K562 (cell line): ENCODE results near the gene CRX. TPM values are rescaled to one million over a fixed set of nuclear protein-coding genes. Genes with fewer than 3 reads are reported as not detected.

Experiments
- ATAC-seq: fragments of 200-7000 bp; cut with Tn5 transposase; 3 replicates; pipeline ENCODE4 v1.9.1; 2020; ENCODE audit warnings: moderate library complexity
- BruUV-seq: library from RNA; stranded (reverse); fragments of 400-500 nt; replicated peaks from 2 replicates; lab custom pipeline; 2021; lab: Mats Ljungman, UMichigan
- CTCF ChIA-PET: fragments of 300-600 bp; formaldehyde crosslinking; extraction: SDS; loops from one replicate; lab custom pipeline; 2021; ENCODE audit warnings: low intra/inter-chr PET ratio; lab: Yijun Ruan, JAX
- POLR2A ChIA-PET: fragments of 300-600, 350-650 bp; sonication (Branson Sonifier 250); formaldehyde crosslinking; extraction: SDS; loops from one replicate; lab custom pipeline; 2021; ENCODE audit warnings: antibody characterized with exemption, inconsistent platforms; lab: Yijun Ruan, JAX
- DNase-seq, 4 experiments: peaks; one replicate each; pipeline versions ENCODE4 v3.0.0 to v3.0.0-alpha.2; 2011 to 2018; ENCODE audit warnings: low spot score in 3 of 4, mixed read lengths in 3 of 4; ENCODE audit errors: extremely low read depth in 1 of 4
- FAIRE-seq: peaks from 2 replicates; lab custom pipeline; 2011; peaks lifted over from hg19 to GRCh38; lab: Jason Lieb, UNC
- H2AFZ ChIP-seq: 2 replicates; pipeline ENCODE4 v1.6.0; 2011; ENCODE audit warnings: low read depth, low read length, control low read depth, inconsistent platforms
- H3K27ac ChIP-seq: fragments of 200-600 bp; 3 replicates; pipeline ENCODE4 v1.8.0; 2011; ENCODE audit warnings: low read depth, mild to moderate bottlenecking, control low read depth, inconsistent platforms, low read length, moderate library complexity, mixed read lengths; ENCODE audit errors: extremely low read depth
- H3K27me3 ChIP-seq, 2 experiments: fragments of 300-600 bp in 1 of 2; 2 replicates in 1 of 2; 3 replicates in 1 of 2; pipeline versions ENCODE4 v1.6.0 to v1.8.0; 2011; ENCODE audit warnings: inconsistent platforms in 2 of 2, low read length in 2 of 2, mild to moderate bottlenecking in 1 of 2, mixed read lengths in 1 of 2, moderate library complexity in 1 of 2; ENCODE audit not compliant: control insufficient read depth in 2 of 2, insufficient read depth in 2 of 2
- H3K36me3 ChIP-seq: fragments of 300-600 bp; 3 replicates; pipeline ENCODE4 v1.8.0; 2011; ENCODE audit warnings: mild to moderate bottlenecking, low read length, inconsistent platforms; ENCODE audit not compliant: control insufficient read depth, insufficient read depth
- H3K4me1 ChIP-seq, 2 experiments: fragments of 200-600 bp in 1 of 2; replicated peaks in 1 of 2; 2 replicates in 1 of 2; 3 replicates in 1 of 2; pipeline versions ENCODE4 v1.5.1 to v1.8.0; 2011; ENCODE audit warnings: inconsistent platforms in 2 of 2, low read length in 2 of 2, mild to moderate bottlenecking in 1 of 2, mixed read lengths in 1 of 2, moderate library complexity in 1 of 2; ENCODE audit not compliant: control insufficient read depth in 2 of 2, insufficient read depth in 2 of 2
- H3K4me2 ChIP-seq: 2 replicates; pipeline ENCODE4 v1.6.1; 2011; ENCODE audit warnings: low read length, control low read depth, inconsistent platforms, mixed read lengths; ENCODE audit not compliant: insufficient read depth
- H3K4me3 ChIP-seq: fragments of 200-600 bp; sonication (generic), shearing (Covaris generic); 2 replicates; pipeline ENCODE4 v1.5.1; 2016; ENCODE audit warnings: control low read depth, inconsistent platforms
- H3K79me2 ChIP-seq: fragments of 200-600 bp; 3 replicates; pipeline ENCODE4 v1.8.0; 2011; ENCODE audit warnings: low read length, inconsistent platforms; ENCODE audit not compliant: control insufficient read depth, insufficient read depth
- H3K9ac ChIP-seq, 2 experiments: 2 replicates each; pipeline versions ENCODE4 v1.6.0 to v1.6.1; 2011; ENCODE audit warnings: low read depth in 2 of 2, low read length in 2 of 2, control low read depth in 1 of 2, inconsistent platforms in 1 of 2, mild to moderate bottlenecking in 1 of 2, mixed read lengths in 1 of 2; ENCODE audit not compliant: insufficient read depth in 1 of 2
- H3K9me1 ChIP-seq: one replicate; pipeline ENCODE4 v1.6.0; 2011; ENCODE audit warnings: inconsistent platforms, mild to moderate bottlenecking, low read length, moderate library complexity; ENCODE audit not compliant: control insufficient read depth, insufficient read depth
- H3K9me3 ChIP-seq: replicated peaks from 2 replicates; pipeline ENCODE4 v1.5.1; 2011; ENCODE audit warnings: low read depth, low read length, inconsistent platforms; ENCODE audit not compliant: control insufficient read depth, insufficient read depth
- H4K20me1 ChIP-seq: replicated peaks from 2 replicates; pipeline ENCODE4 v1.6.1; 2011; ENCODE audit warnings: low read length, inconsistent platforms, mixed read lengths; ENCODE audit not compliant: control insufficient read depth, insufficient read depth
- DNMT1 ChIP-seq: fragments of 450-650 bp; IDR thresholded peaks from 2 replicates; pipeline ENCODE4 v1.6.1; 2016; ENCODE audit warnings: antibody characterized with exemption, mild to moderate bottlenecking
- GATA2 ChIP-seq: sonication (generic); formaldehyde crosslinking; IDR thresholded peaks from 2 replicates; pipeline ENCODE4 v1.4.0; 2020; ENCODE audit warnings: mild to moderate bottlenecking, missing genetic modification reagents
- NFIX ChIP-seq: fragments of 250-450 bp; sonication (Bioruptor Pico); IDR thresholded peaks from 2 replicates; pipeline ENCODE4 v1.4.0; 2020; ENCODE audit warnings: low read depth, mild to moderate bottlenecking, moderate library complexity
- ZNF146 ChIP-seq: IDR thresholded peaks from one replicate; pipeline ENCODE4 v1.6.1; 2018; ENCODE audit warnings: missing compliant biosample characterization; ENCODE audit not compliant: unreplicated experiment
- ZNF217 ChIP-seq: sonication (generic); formaldehyde crosslinking; IDR thresholded peaks from 2 replicates; pipeline ENCODE4 v1.8.0; 2022; ENCODE audit warnings: mild to moderate bottlenecking, missing genetic modification reagents
- ZNF764 ChIP-seq: fragments of 250-450 bp; sonication (Bioruptor Pico); IDR thresholded peaks from 2 replicates; pipeline ENCODE4 v1.4.0; 2020; ENCODE audit warnings: low read depth, mild to moderate bottlenecking, moderate library complexity
- WGBS: fragments of 100-300 bp; shearing (Covaris generic); methylation state at CpG from one replicate; pipeline ENCODE4 v1.1.6; 2016; ENCODE audit warnings: low coverage, mixed read lengths; ENCODE audit not compliant: insufficient coverage; ENCODE audit errors: missing lambda C conversion rate; 5-methylcytosine and 5-hydroxymethylcytosine counted together
- in situ Hi-C: fragments of 300-500 bp; cut with MboI; formaldehyde crosslinking; loops from 4 replicates; pipeline ENCODE4 v1.15.0; 2018; ENCODE audit warnings: inconsistent platforms, mixed read lengths
- intact Hi-C: fragments of 100-400 bp; cut with micrococcal nuclease; formaldehyde crosslinking; loops from 2 replicates; pipeline ENCODE4 v1.14.2; 2022
- polyA plus RNA-seq, 8 experiments: library from polyadenylated mRNA; depleted of rRNA in 4 of 8; stranded (reverse) in 5 of 8; unstranded in 3 of 8; fragments of >200 nt; fragmentation: Nextera tagmentation in 2 of 8; fragmentation: Illumina TruSeq in 1 of 8; extraction: Ambion mirVana in 2 of 8; extraction: Trizol in 1 of 8; gene quantifications; 2 replicates each; pipeline versions ENCODE4 v1.2.1 to v1.2.3, GENCODE V29; 2011 to 2014; ENCODE audit warnings: inconsistent platforms in 1 of 8, missing spikeins in 1 of 8
- total RNA-seq, 7 experiments: library from RNA; depleted of rRNA in 6 of 7; stranded (reverse); fragments of >200 nt in 6 of 7; fragmentation: Illumina TruSeq in 2 of 7; extraction: Trizol in 2 of 7; gene quantifications; 2 replicates each; pipeline versions ENCODE4 v1.2.1 to v1.2.3, GENCODE V29; 2011 to 2021; ENCODE audit warnings: low replicate concordance in 1 of 7
- TF ChIP-seq, protein P1 (sequence below): IDR thresholded peaks from 2 replicates; pipeline ENCODE4 v1.6.1; 2011; ENCODE audit warnings: borderline replicate concordance, low read depth, mild to moderate bottlenecking, moderate library complexity, low read length; ENCODE audit not compliant: insufficient read depth, poor library complexity, severe bottlenecking
- TF ChIP-seq, protein P2 (sequence below): fragments of 450-650 bp; conservative IDR thresholded peaks from 2 replicates; pipeline ENCODE4 v1.6.1; 2016; ENCODE audit warnings: missing genetic modification characterization, low read depth, mild to moderate bottlenecking, missing compliant biosample characterization, moderate library complexity

CRX gene
- total and polyA plus RNA-seq, 9 of the 15 experiments (the other 6 are each of a cell fraction or from before 2014, with no cell fraction given): 0.01 TPM; not detected in 8

DNA sequence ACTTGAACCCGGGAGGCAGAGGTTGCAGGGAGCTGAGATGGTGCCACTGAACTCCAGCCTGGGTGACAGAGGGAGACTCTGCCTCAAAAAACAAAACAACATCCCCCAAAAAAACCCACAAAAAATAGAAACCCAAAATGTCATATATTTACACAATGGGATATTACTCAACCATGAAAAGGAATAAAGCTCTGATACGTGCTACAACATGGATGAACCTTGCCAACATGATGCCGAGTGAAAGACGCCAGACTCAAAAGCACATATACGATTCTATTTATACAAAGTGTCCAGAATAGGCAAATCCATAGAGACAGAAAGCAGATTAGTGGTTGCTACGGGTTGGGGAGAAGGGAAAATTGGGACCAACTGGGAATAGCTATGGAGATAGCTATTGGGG, 15.3 kb upstream of the CRX start:
- intact Hi-C loops (no loop called here), in situ Hi-C loops (no loop called here)
- H3K4me3 ChIP-seq: no peak overlapping the region
- no peak for ATAC-seq
- no peak overlapping the region for H3K4me2 ChIP-seq
- BruUV-seq: no TSS peak
- H3K4me1 ChIP-seq: no peaks in the 10 kb centered on the region; a peak in 1 of 5 replicates
- ChIA-PET POLR2A (no interaction called here), CTCF (no interaction called here)
- DNase-seq: no peak
- H4K20me1 ChIP-seq: no peaks in the 10 kb centered on the region
- TF ChIP-seq ZNF217 (no peak), ZNF146 (CRISPR knock-in tag) (peak; percentile 64)
- H3K79me2 ChIP-seq: no peaks in the 10 kb centered on the region
- FAIRE-seq: peak; percentile 44
- peaks cover 12 to 27% of the 10 kb centered on the region in 2 experiments; a peak in 4 of 5 replicates for H3K27me3 ChIP-seq
- H3K36me3 ChIP-seq: no peaks in the 10 kb centered on the region
- H3K9me3 ChIP-seq: no peaks in the 10 kb centered on the region
- 5% methylated on average over 6 of the region's 6 CpGs for WGBS
- no peak overlapping the region for H3K9ac ChIP-seq
- no peaks in the 10 kb centered on the region for H3K9me1 ChIP-seq
- no peak overlapping the region for H2AFZ ChIP-seq
- no peak overlapping the region for H3K27ac ChIP-seq

DNA sequence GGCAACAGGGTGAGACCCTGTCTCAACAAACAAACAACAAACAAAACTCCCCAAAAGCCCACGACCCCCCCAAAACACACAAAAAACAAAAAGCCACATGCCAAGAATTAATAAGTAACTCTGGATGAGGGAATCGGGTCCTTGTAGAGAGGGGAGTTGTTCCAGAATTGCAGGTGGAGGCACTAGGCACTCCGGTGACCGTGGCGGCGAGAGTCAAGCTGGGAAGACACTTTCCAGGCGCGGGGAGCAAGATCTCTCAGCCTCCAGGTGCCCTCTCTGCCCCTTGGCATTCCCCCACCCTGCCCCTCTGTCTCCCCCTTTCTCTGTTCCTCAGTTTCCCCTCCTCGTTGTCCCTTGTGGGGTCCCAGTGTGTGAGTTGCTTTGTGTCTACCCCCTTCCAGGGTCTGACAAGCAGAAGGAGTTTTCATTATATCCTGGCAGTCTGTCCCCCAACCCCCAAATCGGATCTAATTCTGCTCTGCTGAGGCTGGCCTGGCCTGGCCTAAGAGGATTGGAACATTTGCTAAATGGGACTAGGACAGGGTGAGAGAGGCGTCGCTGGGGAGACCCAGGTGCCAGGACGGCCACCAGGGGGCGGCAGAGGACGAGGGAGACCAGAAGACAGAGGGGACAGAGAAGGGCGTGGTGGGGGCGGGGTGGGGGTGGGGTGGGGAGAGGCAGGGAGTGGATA, 8.3 kb upstream of the CRX start:
- FAIRE-seq (peak; percentile 82), ATAC-seq (peak; percentile 100), DNase-seq (peak; percentile 88 to 96 (median 92))
- Histone ChIP-seq H3K36me3 (no peaks in the 10 kb centered on the region), H3K9ac (0 out of 4 replicates have a peak overlapping the region, but pooled peaks of 1 of the 2 experiments have one; percentile 13), H3K9me1 (no peaks in the 10 kb centered on the region), H3K9me3 (no peaks in the 10 kb centered on the region), H3K4me1 (peaks cover 0 to 4% of the 10 kb centered on the region in 2 experiments; a peak in 1 of 5 replicates), H3K4me3 (no peak overlapping the region), H2AFZ (0 out of 2 replicates have a peak overlapping the region, but pooled peaks have one; percentile 44), H3K4me2 (no peak overlapping the region), H3K27ac (no peak overlapping the region), H3K79me2 (no peaks in the 10 kb centered on the region), H4K20me1 (no peaks in the 10 kb centered on the region), H3K27me3 (peaks cover 0 to 23% of the 10 kb centered on the region in 2 experiments; a peak in 2 of 5 replicates)
- WGBS: 24% methylated on average over 13 of the region's 17 CpGs
- BruUV-seq: no TSS peak
- ChIA-PET CTCF (interaction anchor here (1.3 to 2.5 kb wide), 2 partner anchors 36 to 50 kb away, joined by 4 to 15 read pairs; no protein-coding TSS in a partner anchor), POLR2A (interaction anchor here (0.9 kb wide), 1 partner anchor 8 kb away, joined by 3 read pairs; the partner anchor contains the start of gene CRX)
- intact Hi-C loops (loop anchor here (1.0 kb wide), 1 partner anchor 50 kb away; no protein-coding TSS in a partner anchor), in situ Hi-C loops (no loop called here)
- TF ChIP-seq, protein P1, sequence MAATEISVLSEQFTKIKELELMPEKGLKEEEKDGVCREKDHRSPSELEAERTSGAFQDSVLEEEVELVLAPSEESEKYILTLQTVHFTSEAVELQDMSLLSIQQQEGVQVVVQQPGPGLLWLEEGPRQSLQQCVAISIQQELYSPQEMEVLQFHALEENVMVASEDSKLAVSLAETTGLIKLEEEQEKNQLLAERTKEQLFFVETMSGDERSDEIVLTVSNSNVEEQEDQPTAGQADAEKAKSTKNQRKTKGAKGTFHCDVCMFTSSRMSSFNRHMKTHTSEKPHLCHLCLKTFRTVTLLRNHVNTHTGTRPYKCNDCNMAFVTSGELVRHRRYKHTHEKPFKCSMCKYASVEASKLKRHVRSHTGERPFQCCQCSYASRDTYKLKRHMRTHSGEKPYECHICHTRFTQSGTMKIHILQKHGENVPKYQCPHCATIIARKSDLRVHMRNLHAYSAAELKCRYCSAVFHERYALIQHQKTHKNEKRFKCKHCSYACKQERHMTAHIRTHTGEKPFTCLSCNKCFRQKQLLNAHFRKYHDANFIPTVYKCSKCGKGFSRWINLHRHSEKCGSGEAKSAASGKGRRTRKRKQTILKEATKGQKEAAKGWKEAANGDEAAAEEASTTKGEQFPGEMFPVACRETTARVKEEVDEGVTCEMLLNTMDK: peak; percentile 56
- TF ChIP-seq DNMT1 (no peak), NFIX (CRISPR knock-in tag) (no peak), GATA2 (CRISPR knock-in tag) (no peak), ZNF764 (no peak)
- TF ChIP-seq, protein P2, sequence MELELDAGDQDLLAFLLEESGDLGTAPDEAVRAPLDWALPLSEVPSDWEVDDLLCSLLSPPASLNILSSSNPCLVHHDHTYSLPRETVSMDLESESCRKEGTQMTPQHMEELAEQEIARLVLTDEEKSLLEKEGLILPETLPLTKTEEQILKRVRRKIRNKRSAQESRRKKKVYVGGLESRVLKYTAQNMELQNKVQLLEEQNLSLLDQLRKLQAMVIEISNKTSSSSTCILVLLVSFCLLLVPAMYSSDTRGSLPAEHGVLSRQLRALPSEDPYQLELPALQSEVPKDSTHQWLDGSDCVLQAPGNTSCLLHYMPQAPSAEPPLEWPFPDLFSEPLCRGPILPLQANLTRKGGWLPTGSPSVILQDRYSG (tag): no peak
